ENCODE measurements around the gene PSMD3.

- TF ChIP-seq TAF1 (IDR thresholded peaks at IDR 0.05; ENCODE audit: low read depth) (no peak), RAD21 (IDR thresholded peaks at IDR 0.05; ENCODE audit: low read depth) (no peak)
- TF ChIP-seq, protein P1, sequence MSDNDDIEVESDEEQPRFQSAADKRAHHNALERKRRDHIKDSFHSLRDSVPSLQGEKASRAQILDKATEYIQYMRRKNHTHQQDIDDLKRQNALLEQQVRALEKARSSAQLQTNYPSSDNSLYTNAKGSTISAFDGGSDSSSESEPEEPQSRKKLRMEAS (IDR thresholded peaks at IDR 0.05): no peak
Observed at GRCh38 chr17:40000161-40000560, 19.6 kb downstream of the PSMD3 start.

Measured in Ishikawa (cell line).